CD4-positive, alpha-beta memory T cell (primary cell): ENCODE data around the gene IQUB. TPM values are rescaled to one million over a fixed set of nuclear protein-coding genes. Genes with fewer than 3 reads are reported as not detected.
"Not testable (repeated sequence)": the region's sequence is repeated elsewhere in the genome, so short reads cannot be mapped to it uniquely, and the experiment has no call there.

ENCODE experiments used
- CTCF ChIA-PET: fragments of 350-600 bp; sonication (Branson Sonifier 250); formaldehyde crosslinking; loops from one replicate; lab custom pipeline; 2021; ENCODE audit warnings: inconsistent platforms; ENCODE audit not compliant: partially characterized antibody; lab: Charles Lee
- POLR2A ChIA-PET: fragments of 350-600 bp; sonication (Branson Sonifier 250); formaldehyde crosslinking; loops from one replicate; lab custom pipeline; 2021; ENCODE audit not compliant: partially characterized antibody; lab: Charles Lee
- DNase-seq, 5 donors: peaks; one replicate each; pipeline versions ENCODE4 v3.0.0 to v3.0.0-alpha.2; 2020 to 2022; ENCODE audit warnings: mixed read lengths in 1 of 5
- H3K27ac ChIP-seq: one replicate; pipeline ENCODE4 v1.7.0; 2013; ENCODE audit warnings: low read depth, low read length
- H3K27me3 ChIP-seq: 2 replicates; pipeline ENCODE4 v1.7.0; 2013; ENCODE audit warnings: mild to moderate bottlenecking, low read length, moderate library complexity; ENCODE audit not compliant: insufficient read depth
- H3K36me3 ChIP-seq: 2 replicates; pipeline ENCODE4 v1.7.0; 2013; ENCODE audit warnings: mild to moderate bottlenecking, low read length, moderate library complexity; ENCODE audit not compliant: insufficient read depth
- H3K4me1 ChIP-seq: 2 replicates; pipeline ENCODE4 v1.7.0; 2013; ENCODE audit warnings: mild to moderate bottlenecking, low read length, moderate library complexity; ENCODE audit not compliant: insufficient read depth
- H3K4me3 ChIP-seq, 2 donors: one replicate each; pipeline ENCODE4 v1.7.0; 2013; ENCODE audit warnings: low read length in 2 of 2, mild to moderate bottlenecking in 1 of 2
- H3K9me3 ChIP-seq, 2 donors: one replicate each; pipeline ENCODE4 v1.7.0; 2013; ENCODE audit warnings: low read length in 2 of 2, control low read depth in 1 of 2; ENCODE audit not compliant: control insufficient read depth in 1 of 2
- H3K27ac Mint-ChIP-seq, 7 donors: one replicate each; pipeline ENCODE4 v1.8.0; 2020 to 2021; ENCODE audit warnings: mixed read lengths in 7 of 7, mild to moderate bottlenecking in 6 of 7, inconsistent platforms in 3 of 7, moderate library complexity in 3 of 7
- H3K27me3 Mint-ChIP-seq, 2 donors: one replicate each; pipeline ENCODE4 v1.8.0; 2020 to 2021; ENCODE audit warnings: mixed read lengths in 2 of 2
- H3K36me3 Mint-ChIP-seq, 2 donors: one replicate each; pipeline ENCODE4 v1.8.0; 2020 to 2021; ENCODE audit warnings: mixed read lengths in 2 of 2, inconsistent platforms in 1 of 2, mild to moderate bottlenecking in 1 of 2
- H3K4me1 Mint-ChIP-seq, 4 donors: one replicate each; pipeline ENCODE4 v1.8.0; 2020 to 2021; ENCODE audit warnings: mixed read lengths in 4 of 4, mild to moderate bottlenecking in 1 of 4
- H3K4me3 Mint-ChIP-seq, 8 donors: one replicate each; pipeline ENCODE4 v1.8.0; 2020 to 2021; ENCODE audit warnings: mixed read lengths in 8 of 8, mild to moderate bottlenecking in 7 of 8, moderate library complexity in 6 of 8, inconsistent platforms in 3 of 8
- H3K9me3 Mint-ChIP-seq, 8 donors: one replicate each; pipeline ENCODE4 v1.8.0; 2020 to 2021; ENCODE audit warnings: mixed read lengths in 8 of 8, mild to moderate bottlenecking in 5 of 8, inconsistent platforms in 3 of 8, moderate library complexity in 1 of 8
- intact Hi-C: fragments of 100-400 bp; cut with micrococcal nuclease; formaldehyde crosslinking; loops from one replicate; pipeline ENCODE4 v1.15.1; 2023
- polyA plus RNA-seq, 2 donors: library from polyadenylated mRNA; unstranded; fragments of 300-500 nt; fragmentation: Illumina TruSeq; gene quantifications; one replicate each; pipeline ENCODE4 v1.2.3, GENCODE V29; 2021
- total RNA-seq, 2 experiments: library from RNA; stranded (reverse); gene quantifications; one replicate each; pipeline ENCODE4 v1.2.3, GENCODE V29; 2021

IQUB gene
- total and polyA plus RNA-seq, 4 experiments from 2014 or later, result 0.14 to 0.49 TPM; not detected in 2

GRCh38 chr7:123552134-123552533 is 17.7 kb upstream of the IQUB start:
- H3K4me3 ChIP-seq, H3K9me3 ChIP-seq, H3K27ac ChIP-seq, H3K4me3 Mint-ChIP-seq, DNase-seq, intact Hi-C loops, H3K27me3 Mint-ChIP-seq, POLR2A ChIA-PET, H3K9me3 Mint-ChIP-seq, H3K27me3 ChIP-seq: not testable (repeated sequence)
- Mint-ChIP-seq H3K4me1 (peaks cover 31 to 47% (median 35%) of the 10 kb centered on the region in 4 donors), H3K27ac (peak overlapping the region in 1 of 7 donors; percentile 84), H3K36me3 (peaks cover 41 to 55% of the 10 kb centered on the region in 2 donors)
- peaks cover 34% of the 10 kb centered on the region for H3K4me1 ChIP-seq
- H3K36me3 ChIP-seq, result peaks cover 17% of the 10 kb centered on the region
- CTCF ChIA-PET, result interaction anchor here (0.7 to 1.8 kb wide), 3 partner anchors 12 to 58 kb away, joined by 3 to 7 read pairs (median 3); no protein-coding TSS in a partner anchor

GRCh38 chr7:123548406-123548805 is 14.0 kb upstream of the IQUB start:
- Mint-ChIP-seq H3K27ac (peak overlapping the region in 4 of 7 donors; percentile 5 to 77 (median 22)), H3K27me3 (no peaks in the 10 kb centered on the region), H3K9me3 (peaks cover 0 to 3% (median 0%) of the 10 kb centered on the region in 8 donors), H3K4me1 (peaks cover 33 to 51% (median 40%) of the 10 kb centered on the region in 4 donors), H3K4me3 (no peak overlapping the region), H3K36me3 (peaks cover 45 to 63% of the 10 kb centered on the region in 2 donors)
- no peak overlapping the region for H3K27ac ChIP-seq
- intact Hi-C loops, result no loop called here
- no peak overlapping the region for H3K4me3 ChIP-seq
- peaks cover 8% of the 10 kb centered on the region for H3K36me3 ChIP-seq
- no peaks in the 10 kb centered on the region for H3K27me3 ChIP-seq
- peaks cover 5% of the 10 kb centered on the region for H3K4me1 ChIP-seq
- DNase-seq, result no peak
- CTCF ChIA-PET, result interaction anchor here (1.6 to 2.7 kb wide), 3 partner anchors 9 to 54 kb away, joined by 5 to 8 read pairs (median 5); no protein-coding TSS in a partner anchor
- no peaks in the 10 kb centered on the region for H3K9me3 ChIP-seq
- POLR2A ChIA-PET, result interaction anchor here (1.0 kb wide), 1 partner anchor 10 kb away, joined by 3 read pairs; the partner anchor contains the start of gene NDUFA5

GRCh38 chr7:123539871-123540270 is 5.5 kb upstream of the IQUB start:
- POLR2A ChIA-PET, result interaction anchor here (2.8 kb wide), 1 partner anchor 17 kb away, joined by 7 read pairs; the partner anchor contains the start of gene NDUFA5
- Histone ChIP-seq H3K9me3 (no peaks in the 10 kb centered on the region), H3K4me1 (peaks cover 8% of the 10 kb centered on the region), H3K27me3 (no peaks in the 10 kb centered on the region), H3K27ac (no peak overlapping the region), H3K4me3 (no peak overlapping the region), H3K36me3 (no peaks in the 10 kb centered on the region)
- peaks cover 6 to 19% of the 10 kb centered on the region in 2 donors for H3K36me3 Mint-ChIP-seq
- peaks cover 1 to 9% (median 6%) of the 10 kb centered on the region in 4 donors for H3K4me1 Mint-ChIP-seq
- H3K27me3 Mint-ChIP-seq, result no peaks in the 10 kb centered on the region
- no peak overlapping the region for H3K27ac Mint-ChIP-seq
- no peak for DNase-seq
- CTCF ChIA-PET, result interaction anchor here (1.9 to 3.2 kb wide), 3 partner anchors 13 to 47 kb away, joined by 7 to 32 read pairs (median 10); no protein-coding TSS in a partner anchor
- no peaks in the 10 kb centered on the region for H3K9me3 Mint-ChIP-seq
- intact Hi-C loops, result loop anchor here (10.0 kb wide), 1 partner anchor 1385 kb away; the partner anchor contains the start of gene POT1
- no peak overlapping the region for H3K4me3 Mint-ChIP-seq

- intact Hi-C loops, result loop anchor here (10.0 kb wide), 1 partner anchor 1386 kb away; the partner anchor contains the start of gene POT1
- H3K27me3 Mint-ChIP-seq, result no peaks in the 10 kb centered on the region
- H3K4me1 ChIP-seq, result peaks cover 13% of the 10 kb centered on the region
- ChIA-PET POLR2A (interaction anchor here (0.7 to 2.8 kb wide), 2 partner anchors 15 to 18 kb away, joined by 3 to 7 read pairs; partner anchors contain the start of gene NDUFA5), CTCF (interaction anchor here (0.8 to 3.2 kb wide), 7 partner anchors 9 to 46 kb away, joined by 3 to 32 read pairs (median 5); partner anchors contain the start of gene NDUFA5)
- no peak overlapping the region for H3K27ac ChIP-seq
- no peak overlapping the region for H3K27ac Mint-ChIP-seq
- no peaks in the 10 kb centered on the region for H3K27me3 ChIP-seq
- H3K4me3 Mint-ChIP-seq, result no peak overlapping the region
- no peak for DNase-seq
- peaks cover 6 to 18% of the 10 kb centered on the region in 2 donors for H3K36me3 Mint-ChIP-seq
- peaks cover 3 to 18% (median 13%) of the 10 kb centered on the region in 4 donors for H3K4me1 Mint-ChIP-seq
- no peaks in the 10 kb centered on the region for H3K36me3 ChIP-seq
- H3K9me3 Mint-ChIP-seq, result peaks cover 0 to 4% (median 0%) of the 10 kb centered on the region in 8 donors
- H3K9me3 ChIP-seq, result no peaks in the 10 kb centered on the region
- no peak overlapping the region for H3K4me3 ChIP-seq
Observed at GRCh38 chr7:123538897-123539296, 4.5 kb upstream of the IQUB start.

GRCh38 chr7:123538189-123538714 is 3.9 kb upstream of the IQUB start:
- no peaks in the 10 kb centered on the region for H3K27me3 ChIP-seq
- no peak overlapping the region for H3K27ac ChIP-seq
- H3K36me3 ChIP-seq, result no peaks in the 10 kb centered on the region
- H3K4me3 ChIP-seq, result no peak overlapping the region
- Mint-ChIP-seq H3K4me3 (no peak overlapping the region), H3K27ac (peak overlapping the region in 1 of 7 donors; percentile 37), H3K4me1 (peaks cover 7 to 20% (median 18%) of the 10 kb centered on the region in 4 donors), H3K36me3 (peaks cover 6 to 16% of the 10 kb centered on the region in 2 donors), H3K9me3 (peaks cover 0 to 4% (median 0%) of the 10 kb centered on the region in 8 donors), H3K27me3 (no peaks in the 10 kb centered on the region)
- POLR2A ChIA-PET, result interaction anchor here (2.8 kb wide), 1 partner anchor 19 kb away, joined by 7 read pairs; the partner anchor contains the start of gene NDUFA5
- intact Hi-C loops, result loop anchor here (10.0 kb wide), 1 partner anchor 1387 kb away; the partner anchor contains the start of gene POT1
- DNase-seq, result no peak
- H3K9me3 ChIP-seq, result no peaks in the 10 kb centered on the region
- H3K4me1 ChIP-seq, result peaks cover 17% of the 10 kb centered on the region
- CTCF ChIA-PET, result interaction anchor here (0.9 to 3.2 kb wide), 5 partner anchors 10 to 46 kb away, joined by 3 to 32 read pairs (median 7); no protein-coding TSS in a partner anchor

- Mint-ChIP-seq H3K9me3 (peaks cover 0 to 4% (median 0%) of the 10 kb centered on the region in 8 donors), H3K4me3 (no peak overlapping the region), H3K27ac (no peak overlapping the region), H3K36me3 (peaks cover 6 to 11% of the 10 kb centered on the region in 2 donors), H3K27me3 (peaks cover 3 to 4% of the 10 kb centered on the region in 2 donors), H3K4me1 (peaks cover 11 to 27% (median 23%) of the 10 kb centered on the region in 4 donors)
- DNase-seq, result peak in 3 of 5 donors; percentile 27 to 42 (median 41)
- H3K9me3 ChIP-seq, result no peaks in the 10 kb centered on the region
- intact Hi-C loops, result loop anchor here (1.0 to 10.0 kb wide), 2 partner anchors 43 to 1388 kb away; partner anchors contain the start of gene POT1
- H3K27me3 ChIP-seq, result peaks cover 1% of the 10 kb centered on the region
- H3K4me1 ChIP-seq, result peaks cover 26% of the 10 kb centered on the region
- POLR2A ChIA-PET, result no interaction called here
- CTCF ChIA-PET, result interaction anchor here (0.8 to 1.5 kb wide), 3 partner anchors 15 to 44 kb away, joined by 3 to 7 read pairs (median 4); no protein-coding TSS in a partner anchor
- no peak overlapping the region for H3K27ac ChIP-seq
- no peaks in the 10 kb centered on the region for H3K36me3 ChIP-seq
- H3K4me3 ChIP-seq, result no peak overlapping the region
Observed at GRCh38 chr7:123537026-123537642, 2.7 kb upstream of the IQUB start.
